Cerebellar nuclear complex (tissue), 1 donor: ENCODE data around the gene TMEM255B.

Experiments used
- DNase-seq, 2 experiments: peaks; one replicate each; lab custom pipeline; 2025; lab: John Stamatoyannopoulos, UW

The TMEM255B gene

GRCh38 chr13:113804017-113804702, 45.1 kb downstream of the TMEM255B start:
- no peak for DNase-seq

- no peak for DNase-seq
Observed at GRCh38 chr13:113804703-113805430, 45.8 kb downstream of the TMEM255B start.

DNA sequence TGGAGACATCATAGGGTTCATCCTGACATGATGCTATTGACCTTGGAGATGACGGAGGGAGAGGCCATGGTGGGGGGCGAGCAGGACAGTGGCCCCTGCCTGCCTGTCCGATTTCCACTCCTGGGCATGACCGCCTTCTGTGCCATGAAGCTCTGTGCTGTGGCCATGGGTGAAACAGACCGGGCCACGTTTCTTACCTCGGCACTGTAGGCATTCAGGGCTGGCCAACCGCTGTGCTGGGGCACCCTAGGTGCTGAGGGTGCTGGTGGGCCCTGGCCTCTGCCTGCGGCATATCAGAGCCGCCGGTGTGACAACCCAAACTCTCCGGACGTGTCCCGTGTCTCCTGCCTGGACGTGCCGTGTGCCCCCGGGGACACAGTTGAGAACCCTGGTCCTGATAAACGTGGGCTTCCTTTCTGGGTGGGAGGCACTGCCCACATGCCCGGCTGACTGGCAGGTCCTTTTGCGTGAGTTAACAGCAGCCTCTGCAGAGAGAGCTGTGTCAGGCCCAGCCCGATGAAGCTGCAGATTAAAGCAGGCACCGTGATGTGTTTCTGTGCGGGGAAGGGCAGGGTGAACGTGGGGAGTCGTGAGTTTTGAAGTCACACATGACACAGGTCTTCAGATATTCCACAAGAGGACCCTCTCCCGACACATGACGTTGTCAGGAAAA, 46.5 kb downstream of the TMEM255B start:
- no peak for DNase-seq

GRCh38 chr13:113806104-113806471, 47.1 kb downstream of the TMEM255B start:
- DNase-seq = no peak

GRCh38 chr13:113806526-113806925, 47.5 kb downstream of the TMEM255B start:
- no peak for DNase-seq

DNA sequence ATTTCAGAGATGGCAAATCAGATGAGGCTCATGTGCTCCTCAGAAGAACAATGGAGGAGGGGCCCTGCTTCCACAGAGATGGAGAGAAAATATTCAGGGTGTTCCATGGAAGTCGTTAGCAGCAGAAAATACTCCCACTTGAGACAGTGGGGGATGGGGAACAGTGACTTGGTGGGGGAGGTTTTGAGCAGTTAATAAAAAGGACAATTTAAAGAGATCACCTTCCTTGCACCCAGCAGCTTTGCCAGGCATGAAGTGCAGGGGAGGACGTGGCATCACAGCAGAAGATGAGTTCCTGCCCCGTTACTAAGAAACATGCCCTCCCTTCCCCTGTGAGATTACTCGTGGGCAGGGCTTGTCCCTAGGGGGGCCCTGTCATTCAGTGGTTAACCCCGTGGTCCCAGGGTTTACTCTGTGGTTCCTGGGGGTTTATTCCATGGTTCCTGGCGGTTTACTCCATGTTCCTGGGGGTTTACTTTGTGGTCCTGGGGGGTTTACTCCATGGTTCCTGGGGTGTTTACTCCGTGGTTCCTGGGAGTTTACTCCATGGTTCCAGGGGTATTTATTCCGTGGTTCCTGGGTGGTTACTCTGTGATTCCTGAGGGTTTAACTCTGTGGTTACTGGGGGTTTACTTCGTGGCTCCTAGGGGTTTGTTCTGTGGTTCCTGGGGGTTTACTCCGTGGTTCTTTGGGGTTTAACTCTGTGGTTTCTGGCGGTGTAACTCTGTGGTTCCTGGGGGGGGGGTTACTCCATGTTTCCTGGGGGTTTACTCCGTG, 49.2 kb downstream of the TMEM255B start:
- no peak for DNase-seq

DNA sequence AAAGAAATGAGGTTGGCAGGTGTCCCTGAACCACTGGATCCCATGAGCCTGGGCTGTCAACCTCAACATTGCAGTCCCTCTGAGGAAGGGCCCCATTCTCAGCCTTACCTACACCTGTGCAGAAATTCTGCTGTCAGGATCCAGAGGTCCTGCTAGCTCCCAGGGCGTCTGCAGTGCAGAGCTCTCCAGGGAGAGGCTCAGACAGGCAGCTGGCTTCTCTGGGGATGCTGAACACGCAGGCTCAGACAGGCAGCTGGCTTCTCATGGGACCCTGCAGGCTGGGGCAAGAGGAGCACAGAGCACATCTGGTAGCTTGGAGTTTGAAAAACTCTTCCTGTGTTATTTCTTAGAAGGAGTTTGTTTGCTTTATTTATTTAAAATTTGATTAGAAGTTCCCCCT, 50.9 kb downstream of the TMEM255B start:
- no peak for DNase-seq

- no peak for DNase-seq
Observed at GRCh38 chr13:113810640-113811039, 51.6 kb downstream of the TMEM255B start.

GRCh38 chr13:113811081-113811928, 52.3 kb downstream of the TMEM255B start:
- DNase-seq = no peak

- DNase-seq = no peak
Observed at GRCh38 chr13:113812178-113813040, 53.4 kb downstream of the TMEM255B start.

- DNase-seq = no peak
Observed at GRCh38 chr13:113813070-113813748, 54.2 kb downstream of the TMEM255B start.

DNA sequence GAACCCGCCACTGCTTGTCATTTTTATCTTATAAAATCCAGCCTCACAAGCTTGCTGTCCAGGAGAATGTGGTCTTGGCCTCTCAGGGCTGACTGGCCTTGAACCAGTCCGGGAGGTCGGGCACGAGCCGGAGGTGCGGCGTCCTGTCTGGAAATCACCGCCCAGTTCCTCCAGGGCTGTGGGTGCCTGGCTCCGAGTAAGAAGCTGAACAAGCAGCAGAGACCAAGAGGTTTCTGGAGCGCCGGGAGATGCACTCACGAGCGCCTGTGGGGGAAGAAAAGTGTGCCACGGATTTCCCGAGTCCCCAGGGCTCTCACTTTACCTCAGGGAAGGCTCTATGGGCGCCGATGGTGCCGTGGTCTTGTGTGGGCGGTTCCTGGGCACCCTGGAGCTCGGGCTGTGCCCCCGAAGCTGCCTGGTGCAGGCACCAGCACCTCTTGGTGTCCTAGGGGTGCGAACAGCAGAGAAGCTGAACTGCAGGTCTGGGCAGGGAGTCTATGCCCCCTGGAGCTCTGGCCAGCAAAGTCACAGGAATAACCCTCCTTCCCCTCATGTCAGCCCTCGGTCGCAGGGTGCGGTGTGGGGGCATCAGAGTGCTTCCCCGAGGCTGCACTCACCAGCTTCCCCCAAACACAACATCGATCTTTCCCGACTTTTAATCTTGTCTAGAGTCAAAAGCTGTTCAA, 54.9 kb downstream of the TMEM255B start:
- DNase-seq = no peak

- DNase-seq = no peak
Observed at GRCh38 chr13:113814435-113814821, 55.4 kb downstream of the TMEM255B start.

DNA sequence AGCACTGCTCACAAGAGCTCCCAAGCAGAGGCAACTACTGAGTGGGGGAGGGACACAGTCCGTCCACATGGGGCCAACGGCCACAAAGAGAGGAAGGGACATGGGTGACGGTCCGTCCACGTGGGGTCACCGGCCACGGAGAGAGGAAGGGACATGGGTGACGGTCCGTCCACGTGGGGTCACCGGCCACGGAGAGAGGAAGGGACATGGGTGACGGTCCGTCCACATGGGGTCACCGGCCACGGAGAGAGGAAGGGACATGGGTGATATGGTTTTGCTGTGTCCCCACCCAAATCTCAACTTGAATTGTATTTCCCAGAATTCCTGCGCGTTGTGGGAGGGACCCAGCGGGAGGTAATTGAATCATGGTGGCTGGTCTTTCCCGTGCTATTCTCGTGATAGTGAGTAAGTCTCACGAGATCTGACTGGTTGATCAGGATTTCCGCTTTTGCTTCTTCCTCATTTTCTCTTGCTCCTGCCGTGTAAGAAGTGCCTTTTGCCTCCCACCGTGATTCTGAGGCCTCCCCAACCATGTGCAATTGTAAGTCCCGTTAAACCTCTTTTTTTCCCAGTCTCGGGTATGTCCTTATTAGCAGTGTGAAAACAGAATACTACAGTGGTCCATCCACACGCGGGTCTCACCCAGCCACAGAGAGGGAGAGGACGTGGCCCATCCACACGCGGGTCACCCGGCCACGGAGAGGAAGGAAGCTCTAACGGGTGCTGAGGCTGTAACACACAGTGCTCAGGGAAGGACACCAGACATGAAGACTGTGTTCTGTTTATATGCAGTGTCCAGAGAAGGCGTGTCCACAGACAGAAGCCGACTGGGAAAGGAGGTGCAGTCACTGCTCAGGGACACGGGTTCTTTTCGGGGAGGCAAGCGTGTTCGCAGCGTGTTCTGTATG, 56.4 kb downstream of the TMEM255B start:
- no peak for DNase-seq

- DNase-seq = no peak
Observed at GRCh38 chr13:113816254-113816929, 57.4 kb downstream of the TMEM255B start.

GRCh38 chr13:113816946-113817859, 58.2 kb downstream of the TMEM255B start:
- no peak for DNase-seq
